Smooth muscle cell of the pulmonary artery (primary cell): ENCODE results near the gene B3GNT2. TPM values are rescaled to one million over a fixed set of nuclear protein-coding genes. Genes with fewer than 3 reads are reported as not detected.

Experiments
- total RNA-seq: library from RNA; depleted of rRNA; stranded (reverse); fragments of >200 nt; gene quantifications from 2 replicates; pipeline ENCODE4 v1.2.3, GENCODE V29; 2014

B3GNT2 gene
- 20.1 and 20.7 TPM in 2 replicates for total RNA-seq

GRCh38 chr2:62195421-62196277, at the start of gene B3GNT2:
Gene B3GNT2, plus strand, starts transcription at chr2:62196115. Its CDS starts 26,106 bp downstream, at chr2:62222221.

